GM23248 (cell line): Measurements from ENCODE around the gene CDYL.

ENCODE experiments used
- EZH2 ChIP-seq: fragments of 200-600 bp; sonication (generic); IDR thresholded peaks from 2 replicates; pipeline ENCODE4 v1.6.1; 2018; ENCODE audit warnings: antibody characterized with exemption, mild to moderate bottlenecking; ENCODE audit not compliant: insufficient read depth, poor library complexity, severe bottlenecking
- EZH2phosphoT487 ChIP-seq: fragments of 200-600 bp; sonication (generic); IDR thresholded peaks from 2 replicates; pipeline ENCODE4 v1.6.1; 2018; ENCODE audit warnings: antibody characterized with exemption, moderate library complexity, mild to moderate bottlenecking, low read depth; ENCODE audit not compliant: insufficient read depth

GRCh38 chr6:4880363-4880762, 104.2 kb downstream of the CDYL start:
- TF ChIP-seq EZH2phosphoT487 (no peak), EZH2 (no peak)
